ENCODE results near the gene ZNF497. TPM values are rescaled to one million over a fixed set of nuclear protein-coding genes. Genes with fewer than 3 reads are reported as not detected.
"Not testable (repeated sequence)": the region's sequence is repeated elsewhere in the genome, so short reads cannot be mapped to it uniquely, and the experiment has no call there.

Gene ZNF497
- total RNA-seq, 1 donor from 2014 or later = 4.9 TPM

DNA sequence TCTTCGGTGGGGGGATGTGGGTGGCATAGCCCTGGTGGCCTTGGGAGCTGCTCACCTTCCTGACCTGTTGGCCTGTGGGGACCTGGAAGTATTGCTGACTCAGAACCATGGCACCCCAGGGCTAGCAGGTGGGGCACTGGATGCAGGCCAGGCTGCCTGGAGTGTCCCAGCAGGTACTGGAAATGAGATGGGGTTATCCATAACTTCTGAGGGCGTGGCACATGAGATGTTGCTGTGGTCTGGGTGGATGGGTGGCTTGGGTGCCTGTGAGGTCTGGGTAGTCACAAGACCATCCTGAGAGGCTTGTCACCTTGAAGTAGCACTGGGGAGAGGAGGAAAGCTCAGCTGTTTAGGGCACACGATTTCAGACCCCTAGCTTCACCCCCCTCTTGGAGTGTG is 32.3 kb upstream of the ZNF497 start:
- DNase-seq = no peak

DNA sequence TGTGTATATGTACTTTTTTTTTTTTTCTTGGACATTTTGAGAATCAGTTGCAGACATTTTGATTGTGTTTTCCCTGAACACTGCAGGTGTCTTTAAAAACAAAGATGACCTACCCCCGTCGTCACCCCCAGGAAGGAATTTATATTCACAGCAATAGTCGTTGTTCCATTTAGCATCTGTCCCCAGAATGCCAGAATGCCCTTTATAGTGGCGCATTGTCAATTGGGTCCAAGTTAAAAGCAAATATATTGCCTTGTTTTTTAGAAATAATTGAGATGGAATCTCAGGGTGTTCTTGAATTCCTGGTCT is 31.1 kb upstream of the ZNF497 start:
- no peak for DNase-seq

- DNase-seq = no peak
These were observed 30.6 kb upstream of the ZNF497 start for GRCh38 chr19:58392945-58393724.

GRCh38 chr19:58388175-58388526 is 25.6 kb upstream of the ZNF497 start:
- no peak for DNase-seq

GRCh38 chr19:58387338-58388174 is 25.0 kb upstream of the ZNF497 start:
- no peak for DNase-seq

DNA sequence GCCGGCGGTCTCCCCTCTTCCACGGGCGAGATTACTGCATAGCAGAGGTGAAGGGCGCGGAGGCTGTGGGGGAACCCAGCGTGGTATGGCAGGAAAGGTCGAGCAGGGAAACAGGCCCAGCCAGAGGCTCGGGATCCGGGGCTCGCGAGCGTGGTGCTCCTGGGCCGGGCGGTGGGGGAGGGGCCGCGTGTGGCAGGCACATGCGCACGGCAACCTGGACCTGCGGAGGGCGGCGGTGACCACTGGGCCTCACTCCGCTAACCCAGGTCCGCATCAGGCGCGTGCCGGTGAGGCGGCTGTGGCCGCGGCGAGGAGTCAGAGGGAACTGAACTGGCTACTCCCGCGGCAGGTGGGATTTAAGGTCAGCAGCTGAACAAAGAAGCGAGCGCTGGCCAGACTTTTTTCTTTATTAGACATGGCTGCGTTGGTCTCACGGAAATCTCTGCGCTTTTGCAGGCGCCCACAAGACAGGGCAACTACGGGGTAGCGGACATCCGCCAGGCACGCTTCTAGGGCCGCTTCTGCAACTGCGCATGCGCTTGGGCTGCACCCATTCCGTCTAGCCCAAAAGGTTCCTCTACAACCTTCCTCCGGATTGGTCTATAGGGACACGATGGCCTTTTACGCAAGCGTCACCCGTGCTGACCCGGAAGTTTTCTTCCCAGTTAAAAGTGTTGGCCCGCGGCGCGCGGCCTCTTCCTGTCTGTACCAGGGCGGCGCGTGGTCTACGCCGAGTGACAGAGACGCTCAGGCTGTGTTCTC is 24.2 kb upstream of the ZNF497 start, which contains the start of gene RPS5:
TSS of gene RPS5 (plus strand) at position 694 of the 762 bp plus-strand sequence. CDS start 869 bp downstream, outside the sequence.
- DNase-seq = peak; percentile 99

GRCh38 chr19:58385891-58386575 is 23.5 kb upstream of the ZNF497 start:
- DNase-seq = no peak

DNA sequence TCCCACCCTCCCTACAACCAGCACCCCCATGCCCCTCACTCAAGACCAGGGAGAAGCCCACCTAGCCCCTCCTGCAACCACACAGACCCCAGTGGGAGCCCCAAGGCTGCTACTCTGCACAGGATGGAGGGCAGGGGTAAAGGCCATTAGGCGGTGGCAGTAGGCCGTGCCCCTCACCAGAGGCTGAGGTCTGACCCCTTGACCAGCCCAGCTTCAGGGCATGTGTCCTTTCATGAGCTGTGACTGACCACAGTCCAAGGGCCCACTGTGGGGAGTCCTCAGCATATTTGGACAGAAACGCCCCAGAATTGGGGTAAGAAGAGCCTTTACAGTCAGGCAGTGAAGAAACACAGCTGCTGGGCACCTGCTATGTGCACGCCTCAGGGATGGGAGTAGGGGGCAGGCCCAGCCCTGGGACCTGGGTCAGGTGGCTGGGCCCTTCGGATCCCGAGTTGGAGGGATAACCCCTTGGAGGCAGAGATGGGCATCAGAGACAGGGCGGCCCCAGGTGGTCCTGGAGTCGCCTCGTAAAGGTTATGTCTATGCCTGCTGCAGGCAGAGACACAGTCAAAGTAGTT is 22.9 kb upstream of the ZNF497 start:
- DNase-seq = no peak

- DNase-seq = no peak
These were observed 20.5 kb upstream of the ZNF497 start for GRCh38 chr19:58382997-58383603.

DNA sequence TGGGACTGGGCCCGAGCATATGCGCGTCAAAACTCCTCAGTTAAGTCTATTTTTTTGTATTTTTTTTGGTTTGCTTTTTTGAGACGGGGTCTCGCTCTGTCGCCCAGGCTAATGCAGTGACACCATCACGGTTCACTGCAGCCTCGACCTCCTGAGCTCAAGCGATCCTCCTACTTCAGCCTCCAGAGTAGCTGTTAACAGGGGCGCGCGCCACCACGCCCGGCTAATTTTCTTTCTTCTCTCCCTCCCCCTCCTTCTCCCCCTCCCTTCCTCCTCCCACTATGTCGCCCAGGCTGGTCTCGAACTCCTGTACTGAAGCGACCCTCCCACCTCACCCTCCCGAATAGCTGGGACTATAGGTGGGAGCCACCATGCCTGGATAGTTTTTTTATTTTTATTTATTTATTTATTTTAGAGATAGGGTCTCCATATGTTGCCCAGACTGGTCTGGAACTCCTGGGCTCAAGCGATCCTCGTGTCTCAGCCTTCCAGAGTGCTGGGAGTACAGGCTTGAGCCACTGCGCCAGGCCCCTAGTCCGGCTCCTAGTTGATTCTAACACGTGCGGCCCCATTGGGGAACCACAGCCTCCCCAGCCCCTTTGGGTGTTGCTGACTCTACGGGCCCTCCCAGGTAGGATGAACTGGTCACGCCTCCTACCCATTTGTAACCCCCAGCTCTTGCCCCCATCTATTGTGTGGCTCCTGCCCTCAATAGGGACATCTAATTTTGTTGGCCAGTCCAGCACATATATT is 19.1 kb upstream of the ZNF497 start:
- no peak for DNase-seq

GRCh38 chr19:58380662-58381459 is 18.3 kb upstream of the ZNF497 start, which contains the start of gene ZNF837:
TSS of gene ZNF837 (minus strand) at chr19:58381030. CDS start at chr19:58369332, 11,698 bp downstream.
- peak; percentile 100 for DNase-seq

GRCh38 chr19:58380037-58380661 is 17.6 kb upstream of the ZNF497 start:
- no peak for DNase-seq

- DNase-seq = no peak
These were observed 16.7 kb upstream of the ZNF497 start for GRCh38 chr19:58379246-58379645.

- DNase-seq = not testable (repeated sequence)
These were observed 14.2 kb upstream of the ZNF497 start for GRCh38 chr19:58376724-58377123.

DNA sequence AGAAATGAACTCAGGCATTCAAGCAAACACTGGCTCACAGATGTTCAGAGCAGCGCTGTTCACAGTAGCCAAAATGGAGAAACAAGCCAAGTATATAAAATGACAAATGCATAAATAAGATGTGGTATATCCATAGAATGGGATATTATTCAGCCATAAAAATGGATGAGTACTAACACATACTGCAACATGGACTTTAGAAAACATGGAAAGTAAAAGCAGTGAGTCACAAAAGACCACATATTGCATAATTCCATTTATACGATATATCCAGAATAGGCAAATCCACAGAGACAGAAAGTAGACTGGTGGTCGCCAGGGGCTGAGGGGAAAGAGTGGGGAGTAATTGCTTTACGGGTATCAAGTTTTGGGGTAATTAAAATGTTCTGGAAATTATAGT is 11.6 kb upstream of the ZNF497 start:
- DNase-seq = no peak

DNA sequence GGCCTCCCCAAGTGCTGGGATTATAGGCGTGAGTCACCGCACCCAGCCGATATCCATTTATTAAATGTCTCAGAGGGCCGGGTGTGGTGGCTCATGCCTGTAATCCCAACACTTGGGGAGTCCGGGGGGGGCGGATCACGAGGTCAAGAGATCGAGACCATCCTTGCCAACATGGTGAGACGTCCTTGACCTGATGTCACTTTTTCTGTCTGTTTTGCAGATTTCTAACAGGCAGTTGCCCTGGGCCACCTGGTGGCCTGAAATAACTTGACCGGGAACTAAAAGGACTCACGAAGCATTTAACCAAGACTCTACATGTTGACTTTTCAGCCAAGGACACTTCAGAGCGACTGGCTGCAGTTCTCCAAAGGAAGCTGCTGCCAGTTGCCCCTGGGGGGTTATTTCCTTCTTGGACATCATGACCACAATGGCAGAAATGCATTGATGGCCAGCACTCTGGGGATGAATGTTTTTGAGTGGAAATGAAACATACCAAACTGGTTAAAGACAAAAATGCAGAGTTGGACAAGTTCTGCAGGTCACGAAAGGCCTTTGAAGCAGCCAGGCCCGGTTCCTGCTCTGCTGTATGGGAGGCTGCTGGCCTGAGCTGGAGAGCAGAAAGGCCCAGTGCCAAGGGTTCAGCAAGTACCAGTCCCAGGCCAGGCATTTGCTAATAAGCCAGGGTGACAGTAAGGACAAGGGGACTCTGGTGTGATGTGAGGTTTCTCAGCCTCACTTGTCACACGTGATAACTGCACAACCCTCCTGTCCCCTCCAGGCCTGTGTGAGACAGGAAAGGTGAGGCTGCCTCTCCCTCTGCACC is 10.0 kb upstream of the ZNF497 start:
- DNase-seq = no peak

- no peak for DNase-seq
These were observed 6.2 kb upstream of the ZNF497 start for GRCh38 chr19:58368561-58369360.

Measured in tongue (tissue), 2 donors.